Measurements from ENCODE around the gene TNFSF18.

The TNFSF18 gene

DNA sequence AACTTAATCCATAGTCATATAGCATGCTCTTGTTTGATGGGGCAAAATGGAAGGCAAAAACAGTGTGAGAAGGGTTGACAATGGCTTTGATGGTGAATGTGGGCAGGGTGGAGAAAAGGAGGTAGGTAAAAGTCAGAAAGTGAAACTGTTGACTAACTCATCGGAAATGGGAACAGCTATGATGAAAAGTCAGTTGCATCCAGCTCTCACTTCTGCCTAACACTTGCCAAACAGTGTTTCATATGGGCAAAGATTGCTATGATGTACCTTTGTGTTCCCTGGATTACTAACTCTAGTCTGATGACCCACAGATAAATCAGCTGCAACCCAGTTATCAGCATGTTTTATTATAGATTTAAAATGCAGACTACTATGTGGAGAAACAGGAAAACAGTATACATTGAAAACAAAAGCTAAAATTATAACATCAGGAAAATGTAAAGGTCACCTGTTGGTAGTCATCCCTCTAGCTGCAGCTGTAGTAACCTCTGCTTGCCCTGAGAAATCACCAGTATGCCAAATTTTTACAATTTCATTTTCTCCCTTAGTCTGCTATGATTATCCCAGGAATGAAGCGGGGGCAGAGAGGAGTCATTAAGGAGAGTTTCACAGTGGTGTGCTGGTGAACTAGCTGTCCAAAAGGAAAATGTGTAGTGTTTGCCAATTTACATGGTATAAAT is 11.7 kb downstream of the TNFSF18 start:
- DNase-seq, result no peak

DNA sequence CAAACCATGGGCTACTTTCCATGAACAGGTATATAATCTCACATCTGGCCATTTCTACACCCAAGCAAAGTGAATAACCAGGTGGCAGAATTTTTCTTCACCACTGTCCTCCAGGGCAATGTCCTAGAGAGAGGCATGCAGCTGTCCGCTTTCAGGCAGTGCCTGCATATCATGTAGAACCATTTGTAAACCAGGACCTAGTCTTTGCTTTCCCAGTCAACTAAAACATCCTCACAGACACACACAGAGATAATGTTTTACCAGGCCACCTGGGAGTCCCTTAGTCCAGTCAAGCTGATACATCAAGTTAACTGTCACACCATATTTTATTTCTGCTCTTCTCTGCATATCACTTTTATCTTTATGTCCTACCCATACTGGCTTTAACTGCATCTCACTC is 26.2 kb downstream of the TNFSF18 start:
- no peak for DNase-seq

DNA sequence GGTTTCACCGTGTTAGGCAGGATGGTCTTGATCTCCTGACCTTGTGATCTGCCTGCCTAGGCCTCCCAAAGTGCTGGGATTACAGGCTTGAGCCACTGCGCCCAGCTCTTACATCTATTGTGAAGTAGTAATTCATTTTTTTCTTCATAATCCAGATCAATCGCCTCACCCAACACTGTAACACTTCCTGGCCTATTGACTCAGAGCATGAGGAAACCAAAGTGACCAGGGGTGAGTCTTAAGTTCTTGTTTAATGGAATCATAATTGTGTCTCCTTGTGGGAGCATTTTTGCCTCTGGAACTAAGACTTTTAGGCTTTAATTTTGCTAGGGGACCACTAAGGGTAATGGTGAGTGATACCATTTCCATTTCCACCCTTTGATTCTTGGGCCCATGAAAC is 27.4 kb downstream of the TNFSF18 start:
- DNase-seq, result no peak

DNA sequence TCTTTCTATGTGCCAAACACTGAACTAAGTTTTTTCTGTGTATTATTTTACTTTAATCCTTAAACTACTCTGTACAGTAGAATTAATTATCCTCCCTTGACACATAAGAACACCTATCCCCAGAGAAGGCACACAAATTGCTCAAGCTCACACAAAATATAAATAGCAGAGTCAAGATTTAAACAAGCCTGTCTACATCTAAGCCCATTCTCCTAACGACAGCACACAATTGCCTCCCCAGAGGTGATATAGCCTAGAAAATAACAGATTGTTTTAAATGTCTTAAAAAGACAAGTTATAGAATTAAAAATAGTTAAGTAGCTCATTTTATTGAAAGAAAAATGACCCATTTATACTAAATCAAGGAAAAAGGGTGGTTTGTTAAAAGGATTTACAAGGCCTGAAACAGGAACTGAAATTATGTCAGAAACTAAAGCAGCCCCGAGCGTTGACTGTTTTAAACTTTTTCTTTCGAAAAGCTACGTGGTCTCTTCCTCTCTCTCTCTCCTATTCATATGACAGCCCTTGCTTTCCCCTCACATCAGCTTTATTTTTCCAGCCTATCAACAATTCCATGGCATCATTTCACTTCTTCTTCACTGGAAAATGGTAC is 30.5 kb downstream of the TNFSF18 start:
- peak in 1 of 2 donors; percentile 15 for DNase-seq

DNA sequence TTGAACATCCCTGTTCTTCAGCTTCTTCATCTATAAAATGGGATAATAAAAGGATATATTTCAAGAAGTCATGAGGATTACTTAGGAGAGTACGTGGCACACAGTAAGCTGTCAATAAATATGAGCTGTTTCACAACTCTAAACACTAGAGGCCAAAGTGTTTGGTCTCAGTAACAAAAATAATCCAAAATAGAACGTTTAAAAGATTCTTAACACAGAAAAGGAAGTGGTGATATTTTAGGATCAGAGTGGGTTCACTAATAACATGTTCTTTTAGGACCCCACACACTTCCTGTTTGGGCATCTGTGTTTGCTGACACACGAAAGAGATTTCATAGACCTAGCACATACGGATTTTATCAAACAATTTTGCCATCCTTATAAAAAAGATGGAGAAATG is 32.9 kb downstream of the TNFSF18 start:
- no peak for DNase-seq

DNA sequence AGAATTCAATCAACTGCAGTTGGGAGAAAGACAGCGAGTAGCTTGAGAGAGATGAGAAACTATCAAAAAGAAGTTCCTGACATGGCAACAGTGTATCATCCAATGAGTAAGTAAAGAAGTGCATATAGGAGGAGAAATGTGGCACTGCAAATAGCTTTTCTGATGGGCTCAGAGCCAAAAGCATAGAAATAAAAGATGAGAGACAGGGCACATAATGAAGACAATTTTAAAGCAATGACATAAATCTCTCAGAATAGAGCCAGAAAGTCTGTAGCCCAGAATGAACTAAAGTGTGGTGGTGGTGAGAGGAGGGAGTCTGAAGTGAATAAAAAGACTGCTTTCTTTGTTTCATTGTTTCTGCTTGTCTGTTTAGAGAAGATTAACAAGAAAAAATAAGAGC is 34.3 kb downstream of the TNFSF18 start:
- no peak for DNase-seq

DNA sequence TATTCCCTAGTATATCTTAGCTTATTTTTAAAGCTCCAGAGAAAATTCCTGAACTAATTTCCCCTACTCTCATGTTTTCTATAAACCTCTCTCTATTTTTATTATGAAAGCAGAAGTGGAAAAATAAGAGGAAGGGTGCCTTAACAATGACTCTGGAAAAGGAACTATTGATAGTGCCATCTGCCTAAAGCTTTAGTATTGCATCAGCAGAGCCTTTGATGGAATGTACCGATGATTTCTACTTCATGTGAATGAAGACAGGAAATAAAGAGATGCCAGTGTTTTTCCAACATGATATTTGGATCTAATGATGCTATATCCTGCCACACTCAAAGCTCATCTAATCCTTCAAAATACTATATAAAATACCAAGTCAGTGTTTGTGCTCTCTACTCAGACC is 35.1 kb downstream of the TNFSF18 start:
- DNase-seq, result no peak

DNA sequence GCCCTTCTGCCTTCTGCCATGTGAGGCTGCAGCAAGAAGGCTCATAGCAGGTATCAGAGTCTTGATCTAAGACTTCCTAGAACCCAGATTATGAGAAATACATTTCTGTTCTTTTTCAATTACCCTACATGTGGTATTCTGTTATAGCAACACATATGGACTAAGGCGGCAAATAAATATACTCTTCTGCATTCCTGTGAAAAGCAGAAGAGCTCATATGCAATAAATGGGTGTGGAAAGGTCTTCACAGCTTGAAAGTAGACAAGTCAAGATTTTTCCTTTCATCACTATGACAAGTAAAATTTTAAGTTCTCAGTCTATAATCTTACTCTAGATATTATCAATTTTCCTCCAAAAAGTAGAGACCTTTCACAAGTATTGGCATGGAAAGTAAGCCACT is 36.6 kb downstream of the TNFSF18 start:
- DNase-seq, result no peak

DNA sequence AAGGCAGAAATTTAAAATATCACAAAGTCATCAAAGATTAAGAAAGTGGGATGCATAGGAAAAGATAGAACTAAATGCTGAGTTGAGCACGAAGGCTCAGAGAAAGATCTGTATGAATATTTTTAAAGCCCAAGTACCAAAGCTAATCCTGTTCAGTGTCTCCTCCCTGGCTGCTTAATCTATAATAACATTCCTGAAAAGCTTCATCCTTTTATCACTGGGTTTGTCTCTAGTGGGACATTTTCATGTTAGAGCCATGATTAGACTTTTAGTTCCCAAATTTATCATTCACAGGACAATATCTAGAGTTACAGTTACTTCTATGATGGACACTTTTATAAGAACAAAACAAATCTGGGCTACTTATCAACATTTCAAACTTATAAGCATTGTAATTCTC is 38.6 kb downstream of the TNFSF18 start:
- no peak for DNase-seq

DNA sequence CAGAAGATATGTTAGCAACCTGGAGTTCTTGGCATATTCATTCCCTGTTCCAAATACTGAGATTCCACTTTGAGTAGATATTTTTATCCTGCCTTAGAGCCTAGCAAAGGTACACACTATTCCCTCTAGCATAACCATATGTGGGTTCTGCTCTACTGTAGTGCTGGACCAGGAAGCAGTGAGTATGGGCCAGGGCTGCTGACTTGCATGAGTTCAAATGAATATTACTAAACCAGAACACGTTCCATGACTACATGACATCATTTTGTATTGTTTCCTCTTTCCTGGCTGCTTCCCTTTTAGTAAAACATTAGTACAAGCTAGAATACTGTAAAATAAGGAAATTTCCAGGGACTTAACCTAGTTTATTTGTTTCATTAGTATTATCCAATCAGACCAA is 41.1 kb downstream of the TNFSF18 start:
- peak; percentile 11 to 40 for DNase-seq

DNA sequence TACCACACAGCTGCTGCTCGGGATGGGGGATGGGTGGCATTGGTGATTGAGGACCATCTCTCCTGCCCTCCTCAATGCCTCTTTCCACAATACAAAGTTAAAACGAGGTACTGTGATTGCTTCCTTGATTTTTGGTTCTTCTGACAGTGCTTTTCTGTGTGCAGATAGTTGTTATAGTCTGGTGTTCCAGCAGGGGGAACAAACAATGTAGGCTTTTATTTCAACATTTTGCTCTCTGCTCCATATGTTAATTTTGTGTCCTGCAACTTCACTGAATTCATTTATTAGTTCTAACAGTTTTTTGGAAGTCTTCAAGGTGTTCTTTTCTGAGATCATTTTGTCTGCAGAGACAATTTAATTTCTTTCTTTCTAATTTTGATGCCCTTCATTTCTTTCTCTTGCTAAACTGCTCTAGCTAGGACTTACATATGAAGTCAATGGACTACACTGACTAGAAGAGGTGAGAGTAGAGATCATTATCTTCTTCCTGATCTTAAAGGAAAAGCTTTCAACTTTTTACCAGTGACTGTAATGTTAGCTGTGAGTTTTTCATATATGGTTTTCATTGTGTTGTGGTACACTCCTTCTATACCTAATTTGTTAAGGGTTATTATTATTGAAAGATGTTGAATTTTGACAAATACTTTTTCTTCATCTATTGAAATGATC is 45.4 kb downstream of the TNFSF18 start:
- no peak for DNase-seq

DNA sequence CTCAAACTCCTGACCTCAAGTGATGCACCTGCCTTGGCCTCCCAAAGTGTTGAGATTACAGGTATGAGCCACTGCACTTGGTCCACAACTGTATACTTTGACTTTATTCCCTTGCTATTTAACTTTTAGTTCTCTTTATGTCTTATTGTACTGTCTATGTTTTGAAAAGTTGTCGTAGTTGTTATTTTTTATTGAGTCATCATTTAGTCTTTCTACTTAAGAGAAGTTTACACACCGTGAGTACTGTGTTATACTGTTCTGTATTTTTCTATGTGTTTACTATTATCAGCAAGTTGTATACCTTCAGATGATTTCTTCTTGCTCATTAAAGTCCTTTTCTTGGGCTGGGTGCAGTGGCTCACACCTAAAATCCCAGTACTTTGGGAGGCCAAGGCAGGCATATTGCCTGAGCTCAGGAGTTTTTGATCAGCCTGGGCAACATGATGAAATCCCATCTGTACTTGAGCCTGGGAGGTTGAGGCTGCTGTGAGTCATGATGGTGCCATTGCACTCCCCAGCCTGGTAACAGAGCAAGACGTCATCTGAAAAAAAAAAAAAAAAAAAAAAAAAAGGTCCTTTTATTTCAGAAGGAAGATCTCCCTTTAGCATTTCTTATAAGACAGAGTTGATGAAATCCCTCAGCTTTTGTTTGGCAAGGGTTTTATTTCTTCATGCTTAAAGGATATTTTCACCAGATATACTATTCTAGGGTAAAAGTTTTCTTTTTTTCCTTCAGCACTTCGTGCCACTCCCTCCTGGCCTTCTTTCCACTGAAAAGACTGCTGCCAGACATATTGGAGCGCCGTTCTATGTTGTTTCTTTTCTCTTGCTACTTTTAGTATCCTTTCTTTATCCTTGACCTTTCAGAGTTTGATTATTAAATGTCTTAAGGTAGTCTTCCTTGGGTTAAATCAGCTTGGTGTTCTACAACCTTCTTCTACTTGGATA is 47.6 kb downstream of the TNFSF18 start:
- no peak for DNase-seq

DNA sequence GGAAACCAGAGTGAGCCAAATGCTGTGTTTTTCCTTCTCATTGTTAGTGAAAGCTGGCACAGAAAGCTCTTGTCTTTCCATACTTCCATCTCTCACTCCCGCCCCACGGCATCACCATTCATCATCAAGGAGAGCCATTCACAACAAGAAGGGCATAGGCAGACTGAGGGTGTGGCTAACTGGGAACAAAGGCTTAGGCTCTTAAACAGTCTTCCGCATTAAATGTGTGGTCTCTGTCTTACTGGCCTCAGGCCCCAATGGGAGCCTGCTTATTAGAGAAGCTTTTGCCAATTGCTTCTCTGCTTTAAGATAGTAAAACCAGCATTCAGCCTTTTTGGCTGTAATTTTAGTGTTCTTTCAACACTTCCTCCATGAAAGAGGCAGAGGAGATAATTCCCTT is 51.4 kb downstream of the TNFSF18 start:
- no peak for DNase-seq

DNA sequence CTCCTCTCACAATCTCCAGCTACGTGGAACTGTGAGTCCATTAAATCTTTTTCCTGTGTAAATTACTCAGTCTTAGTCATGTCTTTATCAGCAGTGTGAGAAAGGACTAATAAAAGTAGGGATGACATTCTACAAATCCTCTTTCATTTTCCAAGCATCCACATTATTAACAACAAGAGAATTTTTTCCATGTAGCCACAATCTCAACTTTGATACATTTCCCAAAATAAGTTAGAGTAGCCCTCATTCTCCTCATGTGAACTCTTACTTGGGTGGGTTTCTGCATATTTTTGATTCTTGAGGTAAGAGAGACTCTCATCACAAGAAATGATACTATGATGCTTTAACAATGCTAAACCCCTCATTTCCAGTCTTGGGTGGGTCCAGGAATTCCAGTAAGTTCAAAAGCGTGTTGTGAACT is 52.8 kb downstream of the TNFSF18 start:
- DNase-seq, result no peak

DNA sequence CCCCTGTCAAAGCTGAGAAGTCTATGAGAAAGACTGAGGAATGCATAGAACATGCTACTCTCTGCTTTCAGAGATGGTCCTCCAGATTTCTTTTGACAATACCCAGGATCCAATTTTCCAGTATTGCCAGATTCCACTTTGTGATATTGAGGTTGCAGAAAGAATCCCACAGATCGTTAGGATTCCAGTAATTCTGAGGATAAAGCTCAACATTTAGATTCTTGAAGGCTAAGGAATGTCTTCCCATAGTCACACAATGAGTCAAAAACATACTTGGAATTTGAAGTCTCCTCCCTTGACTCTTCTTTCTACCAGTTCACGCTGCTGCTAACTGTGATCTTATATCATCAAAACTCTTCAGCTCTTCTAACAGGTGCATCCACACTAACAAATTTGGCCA is 57.1 kb downstream of the TNFSF18 start:
- DNase-seq, result no peak

DNA sequence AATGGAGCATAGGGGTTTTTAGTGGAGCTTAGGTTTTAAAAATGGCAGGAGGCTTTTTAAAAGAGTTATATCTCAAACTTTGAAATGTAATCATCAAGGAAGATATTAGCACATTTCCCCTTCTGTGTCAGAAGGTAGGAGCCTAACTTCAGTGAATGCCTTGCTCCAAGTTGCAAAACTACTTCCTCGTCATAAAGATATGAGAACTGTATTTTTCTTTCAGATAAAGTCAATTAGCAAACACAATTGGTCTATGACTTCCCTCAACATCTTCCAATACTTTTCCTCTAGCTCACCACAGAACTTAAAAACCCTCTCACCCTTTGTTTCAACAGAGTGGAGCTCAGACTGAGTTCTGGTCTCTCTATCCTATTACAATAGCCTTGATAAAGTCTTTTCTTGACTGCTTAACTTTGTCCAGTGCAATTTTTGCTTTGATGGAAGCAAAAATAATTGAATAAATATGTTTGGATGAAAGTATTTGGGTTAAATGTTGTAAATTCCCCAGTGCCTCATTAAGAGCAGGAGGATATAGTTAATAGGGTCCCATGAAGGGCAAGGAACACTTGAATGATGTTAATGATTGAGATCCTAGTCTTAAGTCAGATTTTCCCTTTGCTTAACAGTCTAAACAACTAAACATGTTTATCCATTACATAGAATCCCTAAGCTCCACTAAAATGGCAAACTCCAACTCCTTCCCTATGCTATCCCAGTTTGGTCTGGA is 58.9 kb downstream of the TNFSF18 start:
- no peak for DNase-seq

DNA sequence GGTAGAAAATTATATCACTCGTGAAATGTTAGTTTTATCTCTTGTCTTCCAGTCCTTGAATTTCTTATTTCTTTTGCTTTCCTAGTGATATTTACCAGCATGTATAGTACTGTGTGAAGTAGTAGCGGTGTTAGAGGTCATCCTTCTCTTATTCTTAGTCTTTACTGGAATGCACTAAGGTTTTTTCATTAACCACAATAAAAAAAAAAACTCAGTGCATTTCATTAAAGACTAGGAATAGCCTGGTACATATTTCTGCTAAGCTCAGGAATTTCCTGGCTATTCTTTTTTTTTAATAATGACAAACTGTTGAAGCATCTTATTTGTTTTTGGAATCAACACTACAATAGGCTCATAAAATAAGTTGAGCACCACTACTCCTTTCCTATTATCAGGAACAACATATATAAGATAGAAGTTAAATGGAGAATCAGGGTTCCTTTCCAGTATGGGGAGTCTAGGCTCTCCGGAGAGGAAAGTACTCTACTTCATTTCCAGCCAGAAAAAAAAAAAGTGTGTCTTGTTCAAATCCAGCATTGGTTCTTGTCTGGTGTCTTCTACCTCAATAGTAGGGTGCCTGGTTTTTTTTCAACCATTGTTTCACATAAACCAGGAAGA is 60.0 kb downstream of the TNFSF18 start:
- no peak for DNase-seq
